Progenitor cell of endocrine pancreas (in vitro differentiated cells): Measurements from ENCODE around the gene REPS1. TPM values are rescaled to one million over a fixed set of nuclear protein-coding genes. Genes with fewer than 3 reads are reported as not detected.

Experiments used
- DNase-seq: peaks from one replicate; pipeline ENCODE4 v3.0.0; 2021; ENCODE audit warnings: low spot score; ENCODE audit not compliant: unreplicated experiment
- H3K27ac Mint-ChIP-seq: 2 replicates; pipeline ENCODE4 v1.8.0; 2021; ENCODE audit warnings: mild to moderate bottlenecking, moderate library complexity, mixed read lengths
- H3K27me3 Mint-ChIP-seq: 2 replicates; pipeline ENCODE4 v1.8.0; 2021; ENCODE audit warnings: mixed read lengths
- H3K36me3 Mint-ChIP-seq: 2 replicates; pipeline ENCODE4 v1.8.0; 2022; ENCODE audit warnings: mixed read lengths; ENCODE audit not compliant: insufficient read depth
- H3K4me1 Mint-ChIP-seq: 2 replicates; pipeline ENCODE4 v1.8.0; 2021; ENCODE audit warnings: low read depth, mixed read lengths
- H3K4me3 Mint-ChIP-seq: 2 replicates; pipeline ENCODE4 v1.8.0; 2021; ENCODE audit warnings: low read depth, mild to moderate bottlenecking, moderate library complexity, mixed read lengths
- H3K9me3 Mint-ChIP-seq: 2 replicates; pipeline ENCODE4 v1.8.0; 2021; ENCODE audit warnings: low read depth, mixed read lengths
- CTCF ChIP-seq: fragments of 200-600 bp; sonication (generic); IDR thresholded peaks from one replicate; pipeline ENCODE4 v1.5.0; 2021; ENCODE audit warnings: antibody characterized with exemption, mild to moderate bottlenecking; ENCODE audit not compliant: unreplicated experiment
- total RNA-seq: library from RNA; stranded (reverse); gene quantifications from 2 replicates; pipeline ENCODE4 v1.2.1, GENCODE V29; 2021

Gene REPS1
- total RNA-seq, 1 donor from 2014 or later, result 60.3 TPM

GRCh38 chr6:138869398-138869797 lies 118.7 kb downstream of the REPS1 start:
- DNase-seq, result no peak
- TF ChIP-seq CTCF, result no peak
- Mint-ChIP-seq H3K4me1 (peaks cover 3% of the 10 kb centered on the region), H3K9me3 (no peaks in the 10 kb centered on the region), H3K27ac (no peak overlapping the region), H3K36me3 (no peaks in the 10 kb centered on the region), H3K4me3 (no peak overlapping the region), H3K27me3 (peaks cover 4% of the 10 kb centered on the region)

GRCh38 chr6:138868181-138868580 lies 119.9 kb downstream of the REPS1 start:
- TF ChIP-seq CTCF, result no peak
- H3K9me3 Mint-ChIP-seq, result no peaks in the 10 kb centered on the region
- no peaks in the 10 kb centered on the region for H3K36me3 Mint-ChIP-seq
- peaks cover 4% of the 10 kb centered on the region for H3K27me3 Mint-ChIP-seq
- no peak for DNase-seq
- peaks cover 3% of the 10 kb centered on the region for H3K4me1 Mint-ChIP-seq
- H3K4me3 Mint-ChIP-seq, result no peak overlapping the region
- H3K27ac Mint-ChIP-seq, result no peak overlapping the region

- Mint-ChIP-seq H3K9me3 (no peaks in the 10 kb centered on the region), H3K4me1 (peaks cover 3% of the 10 kb centered on the region), H3K27ac (no peak overlapping the region), H3K36me3 (no peaks in the 10 kb centered on the region), H3K4me3 (no peak overlapping the region), H3K27me3 (peaks cover 4% of the 10 kb centered on the region)
- no peak for DNase-seq
- no peak for TF ChIP-seq CTCF
Observed at GRCh38 chr6:138865480-138866109, 122.5 kb downstream of the REPS1 start.

- DNase-seq, result no peak
- Mint-ChIP-seq H3K27ac (no peak overlapping the region), H3K36me3 (no peaks in the 10 kb centered on the region), H3K9me3 (no peaks in the 10 kb centered on the region), H3K27me3 (peaks cover 4% of the 10 kb centered on the region), H3K4me3 (no peak overlapping the region), H3K4me1 (peaks cover 3% of the 10 kb centered on the region)
- no peak for TF ChIP-seq CTCF
Observed at GRCh38 chr6:138864343-138864890, 123.6 kb downstream of the REPS1 start.

GRCh38 chr6:138863321-138863720 lies 124.7 kb downstream of the REPS1 start:
- H3K4me3 Mint-ChIP-seq, result no peak overlapping the region
- peaks cover 1% of the 10 kb centered on the region for H3K4me1 Mint-ChIP-seq
- no peak overlapping the region for H3K27ac Mint-ChIP-seq
- H3K9me3 Mint-ChIP-seq, result no peaks in the 10 kb centered on the region
- no peaks in the 10 kb centered on the region for H3K36me3 Mint-ChIP-seq
- DNase-seq, result no peak
- H3K27me3 Mint-ChIP-seq, result peaks cover under 1% of the 10 kb centered on the region
- TF ChIP-seq CTCF, result no peak
